SK-N-SH (cell line): ENCODE measurements around the gene YARS1. TPM values are rescaled to one million over a fixed set of nuclear protein-coding genes. Genes with fewer than 3 reads are reported as not detected.

Experiments used
- CTCF ChIA-PET: fragments of 300-600, 350-600 bp; formaldehyde crosslinking; extraction: SDS; loops from one replicate; lab custom pipeline; 2021; lab: Yijun Ruan, JAX
- POLR2A ChIA-PET: fragments of 350-600 bp; sonication (Branson Sonifier 250); formaldehyde crosslinking; extraction: SDS; loops from one replicate; lab custom pipeline; 2020; ENCODE audit warnings: antibody characterized with exemption, inconsistent platforms; lab: Yijun Ruan, JAX
- DNase-seq: peaks from one replicate; pipeline ENCODE4 v3.0.0; 2012
- H2AFZ ChIP-seq: fragments of 200-600 bp; sonication (generic); 2 replicates; pipeline ENCODE4 v1.8.1; 2016; ENCODE audit warnings: antibody characterized with exemption, mild to moderate bottlenecking, low read depth
- H3F3A ChIP-seq: fragments of 200-600 bp; sonication (generic); replicated peaks from 2 replicates; pipeline ENCODE3; 2016; ENCODE audit warnings: antibody characterized with exemption, mild to moderate bottlenecking; ENCODE audit not compliant: insufficient read depth
- H3K27ac ChIP-seq, 2 experiments: fragments of 200-500 bp in 1 of 2; fragments of 200-600 bp in 1 of 2; sonication (Bioruptor generic) in 1 of 2; sonication (generic), shearing (Covaris generic) in 1 of 2; 2 replicates each; pipeline versions ENCODE4 v1.5.1 to v1.6.1; 2014 to 2016; ENCODE audit warnings: low read depth in 2 of 2, inconsistent platforms in 1 of 2, low read length in 1 of 2, mild to moderate bottlenecking in 1 of 2, mixed read lengths in 1 of 2
- H3K27me3 ChIP-seq: fragments of 200-600 bp; sonication (generic), shearing (Covaris generic); 2 replicates; pipeline ENCODE4 v1.6.1; 2016; ENCODE audit warnings: mixed run types; ENCODE audit not compliant: insufficient read depth
- H3K36me3 ChIP-seq, 2 experiments: fragments of 200-500 bp in 1 of 2; fragments of 200-600 bp in 1 of 2; sonication (Bioruptor generic) in 1 of 2; sonication (generic) in 1 of 2; replicated peaks in 1 of 2; 2 replicates each; pipeline versions ENCODE3 to v1.5.1; 2014 to 2016; ENCODE audit warnings: low read length in 1 of 2, mild to moderate bottlenecking in 1 of 2; ENCODE audit not compliant: insufficient read depth in 2 of 2, control insufficient read depth in 1 of 2
- H3K4me1 ChIP-seq, 2 experiments: fragments of 200-500 bp in 1 of 2; fragments of 200-600 bp in 1 of 2; sonication (Bioruptor generic) in 1 of 2; sonication (generic), shearing (Covaris generic) in 1 of 2; 2 replicates each; pipeline versions ENCODE4 v1.5.1 to v1.6.1; 2014 to 2016; ENCODE audit warnings: low read depth in 1 of 2, low read length in 1 of 2, mixed run types in 1 of 2; ENCODE audit not compliant: insufficient read depth in 2 of 2, control insufficient read depth in 1 of 2
- H3K4me2 ChIP-seq: fragments of 200-600 bp; sonication (generic), shearing (Covaris generic); 2 replicates; pipeline ENCODE4 v1.6.1; 2017; ENCODE audit warnings: mixed run types
- H3K4me3 ChIP-seq, 2 experiments: fragments of 200-500 bp in 1 of 2; fragments of 200-600 bp in 1 of 2; sonication (Bioruptor generic) in 1 of 2; sonication (generic), shearing (Covaris generic) in 1 of 2; 2 replicates each; pipeline versions ENCODE4 v1.5.1 to v1.8.1; 2014 to 2016; ENCODE audit warnings: low read depth in 2 of 2, inconsistent platforms in 1 of 2, low read length in 1 of 2, mild to moderate bottlenecking in 1 of 2, mixed read lengths in 1 of 2, moderate library complexity in 1 of 2
- H3K79me2 ChIP-seq: fragments of 200-600 bp; sonication (generic); 2 replicates; pipeline ENCODE4 v1.8.1; 2017; ENCODE audit warnings: mild to moderate bottlenecking; ENCODE audit not compliant: insufficient read depth
- H3K9ac ChIP-seq: fragments of 200-600 bp; sonication (generic); 2 replicates; pipeline ENCODE4 v1.6.1; 2017; ENCODE audit warnings: mixed run types
- H3K9me2 ChIP-seq: fragments of 200-600 bp; sonication (generic); 2 replicates; pipeline ENCODE4 v1.6.1; 2017; ENCODE audit warnings: mixed run types
- H3K9me3 ChIP-seq: fragments of 200-600 bp; sonication (generic); 2 replicates; pipeline ENCODE4 v1.6.1; 2017; ENCODE audit warnings: mixed run types, mild to moderate bottlenecking, moderate library complexity
- H4K20me1 ChIP-seq: fragments of 200-600 bp; sonication (generic); 2 replicates; pipeline ENCODE4 v1.6.1; 2017; ENCODE audit warnings: mild to moderate bottlenecking, mixed run types; ENCODE audit not compliant: insufficient read depth
- CHD2 ChIP-seq: fragments of 150-350 bp; IDR thresholded peaks from 2 replicates; pipeline ENCODE4 v1.6.1; 2018; ENCODE audit warnings: low read length; ENCODE audit not compliant: partially characterized antibody
- CTCF ChIP-seq: fragments of 200-600 bp; sonication (generic); IDR thresholded peaks from 2 replicates; pipeline ENCODE4 v1.6.1; 2017; ENCODE audit warnings: antibody characterized with exemption, mild to moderate bottlenecking, moderate library complexity
- EZH2phosphoT487 ChIP-seq: fragments of 200-600 bp; sonication (generic); IDR thresholded peaks from 2 replicates; pipeline ENCODE4 v1.6.1; 2017; ENCODE audit warnings: low read depth, mixed run types, mild to moderate bottlenecking, antibody characterized with exemption, moderate library complexity, borderline replicate concordance
- FOXM1 ChIP-seq: IDR thresholded peaks from 2 replicates; pipeline ENCODE4 v1.4.0; 2012; ENCODE audit warnings: low read depth, mild to moderate bottlenecking
- GABPA ChIP-seq: IDR thresholded peaks from 2 replicates; pipeline ENCODE4 v1.4.0; 2012; ENCODE audit warnings: low read depth, mild to moderate bottlenecking
- MXI1 ChIP-seq: IDR thresholded peaks from 2 replicates; pipeline ENCODE4 v1.6.1; 2012; ENCODE audit warnings: mild to moderate bottlenecking, low read depth, low read length, improper control_type of control experiment
- NRF1 ChIP-seq: IDR thresholded peaks from 2 replicates; pipeline ENCODE4 v1.6.1; 2012; ENCODE audit warnings: low read depth, mild to moderate bottlenecking, low read length
- RAD21 ChIP-seq: IDR thresholded peaks from 2 replicates; pipeline ENCODE4 v1.6.1; 2012; ENCODE audit warnings: mild to moderate bottlenecking, low read length
- RCOR1 ChIP-seq: fragments of 150-350 bp; IDR thresholded peaks from 2 replicates; pipeline ENCODE4 v1.6.1; 2017; ENCODE audit warnings: antibody characterized with exemption, low read length
- RFX5 ChIP-seq: IDR thresholded peaks from 2 replicates; pipeline ENCODE4 v1.6.1; 2012; ENCODE audit warnings: mild to moderate bottlenecking, improper control_type of control experiment, low read length
- RXRA ChIP-seq: IDR thresholded peaks from 2 replicates; pipeline ENCODE4 v1.4.0; 2012; ENCODE audit warnings: low read depth, mild to moderate bottlenecking, borderline replicate concordance
- SIN3A ChIP-seq: IDR thresholded peaks from 2 replicates; pipeline ENCODE4 v1.6.1; 2012; ENCODE audit warnings: low read depth, mild to moderate bottlenecking, low read length, moderate library complexity, borderline replicate concordance
- SMC3 ChIP-seq: IDR thresholded peaks from 2 replicates; pipeline ENCODE4 v1.6.1; 2012; ENCODE audit warnings: low read depth, low read length, improper control_type of control experiment
- TCF12 ChIP-seq: IDR thresholded peaks from 2 replicates; pipeline ENCODE4 v1.4.0; 2012
- USF2 ChIP-seq: fragments of 150-350 bp; IDR thresholded peaks from 2 replicates; pipeline ENCODE4 v1.6.1; 2017; ENCODE audit warnings: antibody characterized with exemption, low read length, low read depth, borderline replicate concordance
- YY1 ChIP-seq: IDR thresholded peaks from 2 replicates; pipeline ENCODE4 v1.4.0; 2012; ENCODE audit warnings: low read depth, mild to moderate bottlenecking
- WGBS: methylation state at CpG from one replicate; pipeline ENCODE4 v1.1.6; 2017; ENCODE audit warnings: low lambda C conversion rate; 5-methylcytosine and 5-hydroxymethylcytosine counted together
- polyA plus RNA-seq, 3 experiments: library from polyadenylated mRNA; depleted of rRNA; stranded (reverse); fragments of >200 nt; gene quantifications; 2 replicates each; pipeline ENCODE4 v1.2.3, GENCODE V29; 2012
- TF ChIP-seq, protein P1 (sequence below): IDR thresholded peaks from 2 replicates; pipeline ENCODE4 v1.4.0; 2012; ENCODE audit warnings: low read depth, borderline replicate concordance
- TF ChIP-seq, protein P2 (sequence below): IDR thresholded peaks from 2 replicates; pipeline ENCODE4 v1.4.0; 2012; ENCODE audit warnings: low read depth, borderline replicate concordance

Gene YARS1
- polyA plus RNA-seq, 1 of the 3 experiments (the other 2 are of a cell fraction), result 46.3 TPM

DNA sequence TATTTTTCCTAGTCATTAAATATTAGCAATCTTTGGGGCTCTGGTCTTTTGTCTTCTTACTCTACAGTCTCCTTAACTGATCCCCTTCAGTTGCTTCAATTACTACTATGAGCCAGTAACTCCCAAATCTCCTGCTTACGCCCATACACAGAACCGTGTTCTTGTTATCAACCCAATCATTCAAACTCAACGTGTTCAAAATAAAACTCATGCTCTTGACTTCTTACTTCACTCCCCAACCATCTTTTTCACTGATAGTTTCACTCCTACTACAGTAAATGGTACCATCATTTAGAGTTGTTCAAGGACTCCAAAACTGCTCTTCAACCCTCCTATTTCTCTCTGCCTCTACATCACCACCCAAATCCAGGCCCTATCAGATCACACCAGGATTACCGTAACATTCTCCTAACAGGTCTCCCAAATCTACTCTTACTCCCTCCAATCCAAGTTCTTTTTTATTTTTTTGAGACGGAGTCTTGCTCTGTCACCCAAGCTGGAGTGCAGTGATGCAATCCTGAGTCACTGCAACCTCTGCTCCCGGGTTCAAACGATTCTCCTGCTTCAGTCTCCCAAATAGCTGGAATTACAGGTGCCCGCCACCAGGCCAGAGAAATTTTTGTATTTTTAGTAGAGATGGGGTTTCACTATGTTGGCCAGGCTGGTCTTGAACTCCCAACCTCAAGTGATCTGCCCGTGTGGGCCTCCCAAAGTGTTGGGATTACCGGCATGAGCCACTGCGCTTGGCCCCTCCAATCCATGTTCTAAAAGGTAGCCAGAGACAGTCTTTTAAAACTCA is 3.0 kb downstream of the YARS1 start:
- H3F3A ChIP-seq, result no peaks in the 10 kb centered on the region
- H3K9me2 ChIP-seq, result no peaks in the 10 kb centered on the region
- H3K27ac ChIP-seq, result no peak overlapping the region
- peaks cover 9 to 10% of the 10 kb centered on the region in 2 experiments; a peak in 2 of 4 replicates for H3K4me1 ChIP-seq
- H3K4me3 ChIP-seq, result no peak overlapping the region
- no peak overlapping the region for H3K9ac ChIP-seq
- DNase-seq, result no peak
- ChIA-PET POLR2A (no interaction called here), CTCF (interaction anchor here (0.6 to 0.7 kb wide), 2 partner anchors 11 to 138 kb away, joined by 3 read pairs; no protein-coding TSS in a partner anchor)
- TF ChIP-seq NRF1 (no peak), FOXM1 (no peak), RCOR1 (no peak), EZH2phosphoT487 (no peak), RFX5 (no peak)
- TF ChIP-seq, protein P1, sequence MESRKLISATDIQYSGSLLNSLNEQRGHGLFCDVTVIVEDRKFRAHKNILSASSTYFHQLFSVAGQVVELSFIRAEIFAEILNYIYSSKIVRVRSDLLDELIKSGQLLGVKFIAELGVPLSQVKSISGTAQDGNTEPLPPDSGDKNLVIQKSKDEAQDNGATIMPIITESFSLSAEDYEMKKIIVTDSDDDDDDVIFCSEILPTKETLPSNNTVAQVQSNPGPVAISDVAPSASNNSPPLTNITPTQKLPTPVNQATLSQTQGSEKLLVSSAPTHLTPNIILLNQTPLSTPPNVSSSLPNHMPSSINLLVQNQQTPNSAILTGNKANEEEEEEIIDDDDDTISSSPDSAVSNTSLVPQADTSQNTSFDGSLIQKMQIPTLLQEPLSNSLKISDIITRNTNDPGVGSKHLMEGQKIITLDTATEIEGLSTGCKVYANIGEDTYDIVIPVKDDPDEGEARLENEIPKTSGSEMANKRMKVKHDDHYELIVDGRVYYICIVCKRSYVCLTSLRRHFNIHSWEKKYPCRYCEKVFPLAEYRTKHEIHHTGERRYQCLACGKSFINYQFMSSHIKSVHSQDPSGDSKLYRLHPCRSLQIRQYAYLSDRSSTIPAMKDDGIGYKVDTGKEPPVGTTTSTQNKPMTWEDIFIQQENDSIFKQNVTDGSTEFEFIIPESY, result no peak
- H3K9me3 ChIP-seq, result no peaks in the 10 kb centered on the region
- no peak overlapping the region for H2AFZ ChIP-seq
- H3K27me3 ChIP-seq, result no peaks in the 10 kb centered on the region
- H3K79me2 ChIP-seq, result peaks cover 90% of the 10 kb centered on the region
- peaks cover 14 to 36% of the 10 kb centered on the region in 2 experiments for H3K36me3 ChIP-seq
- H3K4me2 ChIP-seq, result peak overlapping the region; percentile 92; the same call in 1 of the 2 replicates
- WGBS, result 88% methylated on average over 11 of the region's 11 CpGs
- H4K20me1 ChIP-seq, result peaks cover 50% of the 10 kb centered on the region

GRCh38 chr1:32811917-32812316 is 5.2 kb downstream of the YARS1 start:
- no peak overlapping the region for H2AFZ ChIP-seq
- H3K4me1 ChIP-seq, result peaks cover 7 to 9% of the 10 kb centered on the region in 2 experiments; a peak in 1 of 4 replicates
- H3F3A ChIP-seq, result peaks cover 5% of the 10 kb centered on the region
- H3K27ac ChIP-seq, result no peak overlapping the region
- TF ChIP-seq GABPA (no peak), CTCF (no peak), TCF12 (no peak), SMC3 (no peak), CHD2 (no peak), RXRA (no peak), YY1 (no peak), MXI1 (no peak), USF2 (no peak), SIN3A (no peak), RFX5 (no peak), RAD21 (no peak)
- TF ChIP-seq, protein P2, sequence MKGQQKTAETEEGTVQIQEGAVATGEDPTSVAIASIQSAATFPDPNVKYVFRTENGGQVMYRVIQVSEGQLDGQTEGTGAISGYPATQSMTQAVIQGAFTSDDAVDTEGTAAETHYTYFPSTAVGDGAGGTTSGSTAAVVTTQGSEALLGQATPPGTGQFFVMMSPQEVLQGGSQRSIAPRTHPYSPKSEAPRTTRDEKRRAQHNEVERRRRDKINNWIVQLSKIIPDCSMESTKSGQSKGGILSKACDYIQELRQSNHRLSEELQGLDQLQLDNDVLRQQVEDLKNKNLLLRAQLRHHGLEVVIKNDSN, result no peak
- H3K36me3 ChIP-seq, result peaks cover 19 to 55% of the 10 kb centered on the region in 2 experiments
- H3K27me3 ChIP-seq, result no peaks in the 10 kb centered on the region
- H3K4me2 ChIP-seq, result no peak overlapping the region
- H3K9me3 ChIP-seq, result no peaks in the 10 kb centered on the region
- peaks cover 98% of the 10 kb centered on the region for H3K79me2 ChIP-seq
- ChIA-PET CTCF (interaction anchor here (1.3 to 1.7 kb wide), 2 partner anchors 39 to 65 kb away, joined by 3 to 5 read pairs; no protein-coding TSS in a partner anchor), POLR2A (no interaction called here)
- no peak for DNase-seq
- no peaks in the 10 kb centered on the region for H3K9me2 ChIP-seq
- H4K20me1 ChIP-seq, result peaks cover 50% of the 10 kb centered on the region
- WGBS, result 90% methylated on average over 3 of the region's 3 CpGs
- no peak overlapping the region for H3K4me3 ChIP-seq
- H3K9ac ChIP-seq, result no peak overlapping the region
